SHP77 treated with DMSO at 0.1 percent for 48 hours (cell line): Measurements from ENCODE around the gene ITGB5.
A peak's percentile ranks its signal among the peaks of the same experiment; 100 is the strongest.
"Not testable (repeated sequence)": the region's sequence is repeated elsewhere in the genome, so short reads cannot be mapped to it uniquely, and the experiment has no call there.

Source experiments
- DNase-seq: peaks from one replicate; lab custom pipeline; 2025; lab: John Stamatoyannopoulos, UW

Gene ITGB5

GRCh38 chr3:124772081-124772831 lies 114.9 kb downstream of the ITGB5 start:
- peak; percentile 70 for DNase-seq

- no peak for DNase-seq
These were observed 116.1 kb downstream of the ITGB5 start for GRCh38 chr3:124771083-124771445.

- peak; percentile 58 for DNase-seq
These were observed 116.7 kb downstream of the ITGB5 start for GRCh38 chr3:124770336-124771082.

DNA sequence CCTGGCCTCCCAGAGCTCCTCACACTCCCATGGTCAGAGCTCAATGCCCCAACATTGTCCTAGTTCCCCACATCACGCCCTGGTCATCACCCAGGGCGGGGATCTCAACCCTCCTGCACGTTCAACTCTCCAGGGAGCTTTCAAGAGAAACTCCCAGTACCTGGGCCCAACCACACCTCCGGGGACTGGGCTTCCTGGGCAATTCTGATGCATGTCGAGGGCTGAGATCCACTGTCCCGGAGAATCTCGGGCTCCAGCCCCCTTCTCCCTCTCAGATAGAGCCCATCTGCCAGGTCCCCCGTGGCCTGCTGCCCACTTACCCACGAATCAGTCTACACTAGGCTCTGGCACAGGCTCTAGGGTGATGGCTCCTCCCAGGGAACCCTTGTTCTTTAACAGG lies 117.7 kb downstream of the ITGB5 start:
- no peak for DNase-seq

GRCh38 chr3:124768812-124769211 lies 118.4 kb downstream of the ITGB5 start:
- DNase-seq, result peak; percentile 36

- no peak for DNase-seq
These were observed 119.5 kb downstream of the ITGB5 start for GRCh38 chr3:124767691-124768090.

DNA sequence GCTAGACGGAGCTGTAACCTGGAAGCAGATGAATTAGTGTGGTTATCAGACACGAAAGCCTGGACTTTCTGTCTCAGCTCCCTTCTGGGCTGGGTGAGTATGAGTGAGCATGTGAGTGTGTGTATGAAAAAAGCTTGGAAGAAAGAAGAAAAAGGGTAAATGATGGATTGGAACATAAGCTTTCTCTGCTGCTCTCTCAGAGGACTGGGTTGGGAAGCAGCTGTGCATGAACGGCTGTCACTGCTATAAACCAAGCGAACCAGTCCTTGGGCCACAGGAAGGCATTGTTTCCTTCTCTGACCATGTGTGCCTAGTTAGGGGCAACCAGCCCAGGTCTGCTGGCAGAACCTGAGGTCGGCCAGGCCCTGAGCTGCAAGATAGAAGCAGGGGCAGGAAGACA lies 119.9 kb downstream of the ITGB5 start:
- DNase-seq, result no peak

GRCh38 chr3:124766113-124767095 lies 120.8 kb downstream of the ITGB5 start:
- no peak for DNase-seq

DNA sequence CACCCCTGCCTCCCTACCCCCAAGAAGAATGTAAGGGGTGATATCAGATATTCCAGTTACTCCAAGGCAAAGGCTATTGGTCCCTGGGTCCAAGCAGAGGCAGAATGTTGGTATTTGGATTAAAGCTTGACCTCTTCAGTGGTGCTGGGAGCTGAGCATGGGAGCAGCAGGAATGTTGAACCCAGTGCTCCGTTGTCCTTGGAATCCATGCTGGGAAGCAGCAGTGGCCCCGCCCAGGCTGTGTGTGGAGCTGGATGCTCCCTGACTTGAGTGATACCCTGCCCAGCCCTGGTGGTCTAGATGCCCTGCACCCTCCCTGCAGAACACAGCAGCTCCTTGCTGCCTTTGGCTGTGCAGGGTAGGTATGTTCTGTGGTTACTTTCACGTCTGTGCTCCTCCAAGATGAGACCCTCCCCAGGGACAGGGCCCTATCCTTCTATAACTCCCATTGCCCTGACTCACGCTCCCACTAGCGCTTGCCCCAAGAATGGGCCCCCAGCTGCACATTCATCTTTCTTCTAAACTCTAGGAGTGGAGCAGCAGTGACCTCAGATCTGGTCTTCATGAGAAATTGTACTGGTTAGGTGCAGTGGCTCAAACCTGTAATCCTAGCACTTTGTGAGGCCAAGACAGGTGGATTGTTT lies 121.8 kb downstream of the ITGB5 start:
- DNase-seq, result no peak

GRCh38 chr3:124764746-124765145 lies 122.4 kb downstream of the ITGB5 start:
- DNase-seq, result no peak

DNA sequence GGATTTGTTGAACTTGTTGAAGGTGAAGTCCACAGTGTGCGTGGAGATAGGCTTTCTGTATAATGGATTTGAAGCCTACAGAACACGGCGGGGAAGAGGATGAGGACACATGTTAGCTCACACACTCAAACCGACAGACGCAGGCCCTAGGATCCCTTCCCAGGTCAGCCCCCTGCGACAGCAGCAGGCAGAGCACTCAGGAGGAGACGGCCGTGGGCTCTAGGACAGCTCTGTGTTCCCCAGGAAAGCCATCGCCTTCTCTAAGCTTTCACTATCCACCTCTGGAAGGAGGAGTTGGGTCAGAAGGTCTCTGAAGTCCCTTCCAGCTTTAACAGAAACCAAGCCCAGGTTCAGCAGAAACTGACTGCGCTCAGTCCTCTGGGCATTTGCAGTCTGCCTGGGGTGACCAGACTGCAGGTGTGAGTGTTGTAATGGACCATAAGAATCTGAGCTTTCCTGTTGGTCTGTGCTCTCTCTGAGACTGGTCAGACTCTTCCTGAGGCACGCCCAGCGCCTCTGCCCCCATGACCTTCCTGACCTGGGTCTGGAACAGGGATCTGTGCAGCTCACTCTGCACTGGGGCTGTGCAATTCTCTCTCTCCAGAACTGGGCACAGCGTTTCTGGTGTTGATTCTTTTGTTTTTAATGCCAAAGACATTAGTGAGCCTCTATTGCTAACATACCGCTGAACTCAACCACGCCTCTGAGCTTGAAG lies 123.4 kb downstream of the ITGB5 start:
- DNase-seq, result no peak

- no peak for DNase-seq
These were observed 124.0 kb downstream of the ITGB5 start for GRCh38 chr3:124763206-124763605.

GRCh38 chr3:124762661-124763011 lies 124.5 kb downstream of the ITGB5 start:
- DNase-seq, result no peak

GRCh38 chr3:124761935-124762660 lies 125.1 kb downstream of the ITGB5 start:
- DNase-seq, result no peak

GRCh38 chr3:124761250-124761796 lies 125.8 kb downstream of the ITGB5 start:
- DNase-seq, result peak; percentile 18

DNA sequence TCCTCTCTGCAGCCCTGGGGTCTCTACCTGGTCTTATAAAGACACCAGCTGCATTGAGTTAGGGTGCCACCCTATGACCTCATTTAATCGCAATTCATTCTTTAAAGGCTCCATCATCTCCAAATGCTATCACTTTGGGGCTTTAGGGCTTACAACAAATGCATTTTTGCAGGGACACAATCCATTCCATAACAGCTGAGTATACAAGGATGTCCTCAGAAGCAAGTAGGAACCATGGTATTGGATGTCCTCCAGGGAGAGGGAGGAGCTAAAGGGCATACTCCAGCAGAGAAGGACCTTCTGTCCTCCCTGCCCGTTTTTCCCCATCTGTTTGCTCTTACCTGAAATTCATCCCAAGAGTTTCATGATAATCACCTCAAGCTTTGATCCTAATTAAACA lies 126.6 kb downstream of the ITGB5 start:
- DNase-seq, result peak; percentile 12

GRCh38 chr3:124759666-124760401 lies 127.3 kb downstream of the ITGB5 start:
- DNase-seq, result no peak

- DNase-seq, result no peak
These were observed 128.1 kb downstream of the ITGB5 start for GRCh38 chr3:124758851-124759635.

GRCh38 chr3:124757926-124758325 lies 129.2 kb downstream of the ITGB5 start:
- not testable (repeated sequence) for DNase-seq
